GM23338 (cell line): ENCODE data around the gene CCDC3. TPM values are rescaled to one million over a fixed set of nuclear protein-coding genes. Genes with fewer than 3 reads are reported as not detected.

Experiments used
- ATAC-seq: fragments of 200-7000 bp; cut with Tn5 transposase; 3 replicates; pipeline ENCODE4 v1.9.1; 2020
- DNase-seq: peaks from one replicate; pipeline ENCODE4 v3.0.0-alpha.2; 2015; ENCODE audit warnings: low spot score
- H2AFZ ChIP-seq: fragments of 200-600 bp; sonication (generic); 2 replicates; pipeline ENCODE4 v1.8.0; 2016; ENCODE audit warnings: antibody characterized with exemption, mild to moderate bottlenecking, moderate library complexity
- H3F3A ChIP-seq: fragments of 200-600 bp; sonication (generic); replicated peaks from 2 replicates; pipeline ENCODE4 v1.8.0; 2017; ENCODE audit warnings: antibody characterized with exemption, mixed run types, low read depth
- H3K27ac ChIP-seq: fragments of 200-600 bp; sonication (generic); 2 replicates; pipeline ENCODE4 v1.6.1; 2016; ENCODE audit warnings: low read depth
- H3K27me3 ChIP-seq: fragments of 200-600 bp; sonication (generic); 2 replicates; pipeline ENCODE4 v1.8.0; 2016; ENCODE audit warnings: mild to moderate bottlenecking, mixed run types, moderate library complexity; ENCODE audit not compliant: insufficient read depth
- H3K36me3 ChIP-seq: fragments of 200-600 bp; sonication (generic); 2 replicates; pipeline ENCODE4 v1.8.0; 2016; ENCODE audit warnings: mild to moderate bottlenecking; ENCODE audit not compliant: insufficient read depth
- H3K4me1 ChIP-seq: fragments of 200-600 bp; sonication (generic); 2 replicates; pipeline ENCODE4 v1.8.0; 2016; ENCODE audit warnings: mild to moderate bottlenecking, moderate library complexity; ENCODE audit not compliant: insufficient read depth
- H3K4me2 ChIP-seq: fragments of 200-600 bp; sonication (generic); 2 replicates; pipeline ENCODE4 v1.7.1; 2017; ENCODE audit warnings: mixed run types
- H3K4me3 ChIP-seq: fragments of 200-600 bp; sonication (generic); 2 replicates; pipeline ENCODE4 v1.6.1; 2016; ENCODE audit warnings: mixed run types
- H3K79me2 ChIP-seq: fragments of 200-600 bp; sonication (generic); replicated peaks from 2 replicates; pipeline ENCODE4 v1.8.0; 2017; ENCODE audit warnings: mild to moderate bottlenecking; ENCODE audit not compliant: insufficient read depth
- H3K9me2 ChIP-seq: fragments of 200-600 bp; sonication (generic); 2 replicates; pipeline ENCODE4 v1.8.0; 2017; ENCODE audit not compliant: insufficient read depth
- H4K20me1 ChIP-seq: fragments of 200-600 bp; sonication (generic); replicated peaks from 2 replicates; pipeline ENCODE4 v1.8.0; 2017; ENCODE audit warnings: mild to moderate bottlenecking; ENCODE audit not compliant: insufficient read depth
- H3K27ac Mint-ChIP-seq: 2 replicates; pipeline ENCODE4 v1.8.0; 2020; ENCODE audit warnings: inconsistent platforms, mild to moderate bottlenecking, moderate library complexity, mixed read lengths
- H3K27me3 Mint-ChIP-seq: 3 replicates; pipeline ENCODE4 v1.8.0; 2022; ENCODE audit warnings: low read depth, mild to moderate bottlenecking, moderate library complexity, mixed read lengths, inconsistent platforms; ENCODE audit not compliant: insufficient read depth, poor library complexity
- H3K36me3 Mint-ChIP-seq: 3 replicates; pipeline ENCODE4 v1.8.0; 2021; ENCODE audit warnings: low read depth, mild to moderate bottlenecking, inconsistent platforms, moderate library complexity, mixed read lengths
- H3K4me1 Mint-ChIP-seq: 3 replicates; pipeline ENCODE4 v1.8.0; 2020; ENCODE audit warnings: mild to moderate bottlenecking, inconsistent platforms, mixed read lengths
- H3K4me3 Mint-ChIP-seq: 3 replicates; pipeline ENCODE4 v1.8.0; 2021; ENCODE audit warnings: moderate library complexity, mild to moderate bottlenecking, inconsistent platforms, mixed read lengths
- H3K9me3 Mint-ChIP-seq: 3 replicates; pipeline ENCODE4 v1.8.0; 2020; ENCODE audit warnings: moderate library complexity, mild to moderate bottlenecking, inconsistent platforms, mixed read lengths
- CREB1 ChIP-seq: fragments of 250-450 bp; sonication (Bioruptor Pico); IDR thresholded peaks from 2 replicates; pipeline ENCODE4 v1.5.0; 2020; ENCODE audit warnings: low read depth, mild to moderate bottlenecking, moderate library complexity
- EZH2phosphoT487 ChIP-seq: fragments of 200-600 bp; sonication (generic); IDR thresholded peaks from one replicate; pipeline ENCODE4 v1.8.1; 2018; ENCODE audit warnings: antibody characterized with exemption; ENCODE audit not compliant: unreplicated experiment
- NANOG ChIP-seq: IDR thresholded peaks from 2 replicates; pipeline ENCODE4 v1.6.1; 2016; ENCODE audit warnings: antibody characterized with exemption, borderline replicate concordance
- POLR2AphosphoS5 ChIP-seq: IDR thresholded peaks from 2 replicates; pipeline ENCODE4 v1.6.1; 2016; ENCODE audit warnings: antibody characterized with exemption, low read depth
- STAT1 ChIP-seq: IDR thresholded peaks from one replicate; pipeline ENCODE4 v1.6.1; 2016; ENCODE audit warnings: antibody characterized with exemption; ENCODE audit not compliant: unreplicated experiment
- ZNF114 ChIP-seq: fragments of 250-450 bp; sonication (Bioruptor Pico); IDR thresholded peaks from 2 replicates; pipeline ENCODE4 v1.5.0; 2020; ENCODE audit warnings: mild to moderate bottlenecking, moderate library complexity
- ZNF331 ChIP-seq: fragments of 250-450 bp; sonication (Bioruptor Pico); IDR thresholded peaks from 2 replicates; pipeline ENCODE4 v1.5.0; 2020; ENCODE audit warnings: low read depth, mild to moderate bottlenecking, moderate library complexity
- ZNF462 ChIP-seq: fragments of 250-450 bp; sonication (Bioruptor Pico); IDR thresholded peaks from 2 replicates; pipeline ENCODE4 v1.5.0; 2020; ENCODE audit warnings: mild to moderate bottlenecking, moderate library complexity
- polyA plus RNA-seq: library from polyadenylated mRNA; unstranded; fragments of >200 nt; fragmentation: Nextera tagmentation; extraction: Ambion mirVana; gene quantifications from 2 replicates; pipeline ENCODE4 v1.2.1, GENCODE V29; 2016
- total RNA-seq: library from RNA; depleted of rRNA; stranded (reverse); fragments of >200 nt; shearing (Covaris generic); gene quantifications from 2 replicates; pipeline ENCODE4 v1.2.3, GENCODE V29; 2014
- TF ChIP-seq, protein P1 (sequence below): IDR thresholded peaks from one replicate; pipeline ENCODE4 v1.6.1; 2018; ENCODE audit warnings: antibody characterized with exemption; ENCODE audit not compliant: unreplicated experiment

The CCDC3 gene
- total and polyA plus RNA-seq, 2 experiments from 2014 or later, result 1.4 to 5.2 TPM

- TF ChIP-seq ZNF462, result no peak
Measured at GRCh38 chr10:12995425-12995861, 6.1 kb downstream of the CCDC3 start (continued).

DNA sequence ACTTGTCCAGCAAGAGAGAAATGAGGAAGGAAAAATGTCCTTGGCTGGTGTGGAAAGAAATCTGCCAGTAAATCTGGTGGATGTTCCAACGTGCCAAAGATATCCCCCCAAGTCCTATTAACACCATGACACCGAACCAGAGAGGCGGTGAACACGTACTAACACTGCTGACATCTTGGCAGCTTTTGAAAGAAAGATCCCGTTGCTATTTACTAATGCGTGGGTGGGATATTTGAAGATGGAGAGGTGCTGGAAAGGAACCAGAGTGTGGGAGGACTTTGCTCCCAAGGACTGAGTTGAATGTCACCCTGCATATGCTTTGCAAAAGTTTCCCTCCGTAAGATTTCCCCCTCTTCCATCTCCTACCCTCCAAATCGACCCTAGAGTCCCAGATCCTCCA lies 7.9 kb downstream of the CCDC3 start:
- no peaks in the 10 kb centered on the region for H3K4me1 ChIP-seq
- H3K36me3 Mint-ChIP-seq, result no peaks in the 10 kb centered on the region
- TF ChIP-seq, protein P1, sequence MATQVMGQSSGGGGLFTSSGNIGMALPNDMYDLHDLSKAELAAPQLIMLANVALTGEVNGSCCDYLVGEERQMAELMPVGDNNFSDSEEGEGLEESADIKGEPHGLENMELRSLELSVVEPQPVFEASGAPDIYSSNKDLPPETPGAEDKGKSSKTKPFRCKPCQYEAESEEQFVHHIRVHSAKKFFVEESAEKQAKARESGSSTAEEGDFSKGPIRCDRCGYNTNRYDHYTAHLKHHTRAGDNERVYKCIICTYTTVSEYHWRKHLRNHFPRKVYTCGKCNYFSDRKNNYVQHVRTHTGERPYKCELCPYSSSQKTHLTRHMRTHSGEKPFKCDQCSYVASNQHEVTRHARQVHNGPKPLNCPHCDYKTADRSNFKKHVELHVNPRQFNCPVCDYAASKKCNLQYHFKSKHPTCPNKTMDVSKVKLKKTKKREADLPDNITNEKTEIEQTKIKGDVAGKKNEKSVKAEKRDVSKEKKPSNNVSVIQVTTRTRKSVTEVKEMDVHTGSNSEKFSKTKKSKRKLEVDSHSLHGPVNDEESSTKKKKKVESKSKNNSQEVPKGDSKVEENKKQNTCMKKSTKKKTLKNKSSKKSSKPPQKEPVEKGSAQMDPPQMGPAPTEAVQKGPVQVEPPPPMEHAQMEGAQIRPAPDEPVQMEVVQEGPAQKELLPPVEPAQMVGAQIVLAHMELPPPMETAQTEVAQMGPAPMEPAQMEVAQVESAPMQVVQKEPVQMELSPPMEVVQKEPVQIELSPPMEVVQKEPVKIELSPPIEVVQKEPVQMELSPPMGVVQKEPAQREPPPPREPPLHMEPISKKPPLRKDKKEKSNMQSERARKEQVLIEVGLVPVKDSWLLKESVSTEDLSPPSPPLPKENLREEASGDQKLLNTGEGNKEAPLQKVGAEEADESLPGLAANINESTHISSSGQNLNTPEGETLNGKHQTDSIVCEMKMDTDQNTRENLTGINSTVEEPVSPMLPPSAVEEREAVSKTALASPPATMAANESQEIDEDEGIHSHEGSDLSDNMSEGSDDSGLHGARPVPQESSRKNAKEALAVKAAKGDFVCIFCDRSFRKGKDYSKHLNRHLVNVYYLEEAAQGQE, result no peak
- TF ChIP-seq POLR2AphosphoS5, result no peak
- no peak for TF ChIP-seq NANOG
- no peak for TF ChIP-seq CREB1 (CRISPR knock-in tag)
- TF ChIP-seq STAT1, result no peak
- no peak for TF ChIP-seq ZNF331 (CRISPR knock-in tag)
- no peak for TF ChIP-seq ZNF114 (CRISPR knock-in tag)
- TF ChIP-seq EZH2phosphoT487, result no peak

More for the DNA sequence above, 7.9 kb downstream of the CCDC3 start:
- no peak for DNase-seq
- 0 out of 2 replicates have a peak, but pooled peaks cover 2% of the 10 kb centered on the region for H4K20me1 ChIP-seq
- H3K4me2 ChIP-seq, result no peak overlapping the region
- H3K27me3 ChIP-seq, result no peaks in the 10 kb centered on the region
- Mint-ChIP-seq H3K4me1 (no peaks in the 10 kb centered on the region), H3K27me3 (no peaks in the 10 kb centered on the region), H3K4me3 (no peak overlapping the region), H3K27ac (no peak overlapping the region), H3K9me3 (no peaks in the 10 kb centered on the region)
- no peak overlapping the region for H3K4me3 ChIP-seq
- H3K9me2 ChIP-seq, result no peaks in the 10 kb centered on the region
- no peaks in the 10 kb centered on the region for H3K36me3 ChIP-seq
- no peak for ATAC-seq
- H3K27ac ChIP-seq, result no peak overlapping the region
- H3F3A ChIP-seq, result no peaks in the 10 kb centered on the region
- H3K79me2 ChIP-seq, result no peaks in the 10 kb centered on the region
- no peak overlapping the region for H2AFZ ChIP-seq
